ENCODE measurements around the gene TMEM244.

GRCh38 chr6:129835691-129836090 lies 25.4 kb downstream of the TMEM244 start:
- TF ChIP-seq POLR2A (IDR thresholded peaks at IDR 0.05) (no peak), CTCF (IDR thresholded peaks at IDR 0.05) (no peak), EP300 (IDR thresholded peaks at IDR 0.05) (no peak)

All from ovary (tissue), 3 donors.